Hepatocyte (in vitro differentiated cells): Measurements from ENCODE around the gene FAM221B. TPM values are rescaled to one million over a fixed set of nuclear protein-coding genes. Genes with fewer than 3 reads are reported as not detected.

Source experiments
- DNase-seq: peaks from one replicate; pipeline ENCODE4 v3.0.0-alpha.2; 2016; ENCODE audit warnings: low spot score
- H2AFZ ChIP-seq: fragments of 200-600 bp; sonication (generic); 2 replicates; pipeline ENCODE4 v1.6.0; 2016; ENCODE audit warnings: antibody characterized with exemption, mild to moderate bottlenecking
- H3K27ac ChIP-seq: fragments of 200-600 bp; sonication (generic); 2 replicates; pipeline ENCODE4 v1.5.1; 2016; ENCODE audit warnings: mild to moderate bottlenecking
- H3K27me3 ChIP-seq: fragments of 200-600 bp; sonication (generic); 2 replicates; pipeline ENCODE4 v1.6.1; 2016
- H3K36me3 ChIP-seq: fragments of 200-600 bp; sonication (generic); replicated peaks from 2 replicates; pipeline ENCODE4 v1.5.1; 2016; ENCODE audit warnings: low read depth; ENCODE audit not compliant: insufficient read depth
- H3K4me1 ChIP-seq: fragments of 200-600 bp; sonication (generic); 2 replicates; pipeline ENCODE4 v1.5.1; 2016; ENCODE audit warnings: mild to moderate bottlenecking, moderate library complexity; ENCODE audit not compliant: insufficient read depth
- H3K4me2 ChIP-seq: fragments of 200-600 bp; sonication (generic); 2 replicates; pipeline ENCODE4 v1.6.0; 2016
- H3K4me3 ChIP-seq: fragments of 200-600 bp; sonication (generic); 2 replicates; pipeline ENCODE4 v1.5.1; 2016; ENCODE audit warnings: mild to moderate bottlenecking
- H3K79me2 ChIP-seq: fragments of 200-600 bp; sonication (generic); 2 replicates; pipeline ENCODE4 v1.6.0; 2017; ENCODE audit warnings: mild to moderate bottlenecking
- H3K9me2 ChIP-seq: fragments of 200-600 bp; sonication (generic); replicated peaks from 2 replicates; pipeline ENCODE4 v1.6.0; 2017; ENCODE audit warnings: mild to moderate bottlenecking; ENCODE audit not compliant: insufficient read depth
- H3K9me3 ChIP-seq: fragments of 200-600 bp; sonication (generic); 2 replicates; pipeline ENCODE4 v1.5.1; 2016; ENCODE audit warnings: low read depth, mild to moderate bottlenecking
- H4K20me1 ChIP-seq: fragments of 200-600 bp; sonication (generic); 2 replicates; pipeline ENCODE4 v1.6.0; 2016; ENCODE audit warnings: mild to moderate bottlenecking; ENCODE audit not compliant: insufficient read depth, poor library complexity, severe bottlenecking
- CTCF ChIP-seq: fragments of 200-600 bp; sonication (generic); IDR thresholded peaks from 2 replicates; pipeline ENCODE4 v1.5.1; 2016; ENCODE audit warnings: antibody characterized with exemption, mild to moderate bottlenecking; ENCODE audit not compliant: poor library complexity
- EZH2 ChIP-seq: fragments of 200-600 bp; sonication (generic); IDR thresholded peaks from 2 replicates; pipeline ENCODE4 v1.6.1; 2016; ENCODE audit warnings: antibody characterized with exemption, mild to moderate bottlenecking, borderline replicate concordance
- EZH2phosphoT487 ChIP-seq: fragments of 200-600 bp; sonication (generic); IDR thresholded peaks from one replicate; pipeline ENCODE4 v1.6.1; 2018; ENCODE audit warnings: antibody characterized with exemption, mild to moderate bottlenecking, low read depth, moderate library complexity; ENCODE audit not compliant: unreplicated experiment, severe bottlenecking
- WGBS: methylation state at CpG from one replicate; pipeline ENCODE4 v1.1.6; 2016; ENCODE audit warnings: low lambda C conversion rate; ENCODE audit errors: missing lambda C conversion rate; 5-methylcytosine and 5-hydroxymethylcytosine counted together
- polyA plus RNA-seq: library from polyadenylated mRNA; unstranded; fragments of >200 nt; fragmentation: Nextera tagmentation; extraction: Ambion mirVana; gene quantifications from 2 replicates; pipeline ENCODE4 v1.2.1, GENCODE V29; 2016
- total RNA-seq: library from RNA; depleted of rRNA; stranded (reverse); fragments of >200 nt; gene quantifications from 2 replicates; pipeline ENCODE4 v1.2.3, GENCODE V29; 2014

Gene FAM221B
- total and polyA plus RNA-seq, 2 experiments from 2014 or later: not detected

- H3K27me3 ChIP-seq: peaks cover 4% of the 10 kb centered on the region
- H3K4me3 ChIP-seq: no peak overlapping the region
- H3K79me2 ChIP-seq: no peaks in the 10 kb centered on the region
- no peaks in the 10 kb centered on the region for H3K36me3 ChIP-seq
- TF ChIP-seq EZH2phosphoT487 (no peak), EZH2 (no peak), CTCF (no peak)
- H3K27ac ChIP-seq: no peak overlapping the region
- H4K20me1 ChIP-seq: no peaks in the 10 kb centered on the region
- H3K4me2 ChIP-seq: no peak overlapping the region
- H3K4me1 ChIP-seq: no peaks in the 10 kb centered on the region
- no peaks in the 10 kb centered on the region for H3K9me3 ChIP-seq
- WGBS: 85% methylated on average over 8 of the region's 8 CpGs
- no peaks in the 10 kb centered on the region for H3K9me2 ChIP-seq
- DNase-seq: no peak
- H2AFZ ChIP-seq: no peak overlapping the region
These were observed 36.2 kb upstream of the FAM221B start for GRCh38 chr9:35864695-35865255.

- H3K36me3 ChIP-seq: no peaks in the 10 kb centered on the region
- no peak for DNase-seq
These were observed 35.1 kb upstream of the FAM221B start for GRCh38 chr9:35863583-35863982.

GRCh38 chr9:35862328-35862727 is 33.8 kb upstream of the FAM221B start:
- Histone ChIP-seq H4K20me1 (no peaks in the 10 kb centered on the region), H3K27ac (no peak overlapping the region), H2AFZ (no peak overlapping the region), H3K4me1 (no peaks in the 10 kb centered on the region), H3K4me3 (no peak overlapping the region), H3K4me2 (no peak overlapping the region), H3K9me2 (no peaks in the 10 kb centered on the region), H3K79me2 (no peaks in the 10 kb centered on the region), H3K27me3 (peaks cover 4% of the 10 kb centered on the region), H3K9me3 (no peaks in the 10 kb centered on the region), H3K36me3 (no peaks in the 10 kb centered on the region)
- no peak for DNase-seq
- TF ChIP-seq EZH2phosphoT487 (no peak), CTCF (no peak), EZH2 (no peak)
- 84% methylated on average over 4 of the region's 4 CpGs for WGBS

More at GRCh38 chr9:35863583-35863982, 35.1 kb upstream of the FAM221B start:
- Histone ChIP-seq H4K20me1 (no peaks in the 10 kb centered on the region), H3K9me2 (no peaks in the 10 kb centered on the region), H3K27ac (no peak overlapping the region), H3K9me3 (no peaks in the 10 kb centered on the region), H3K4me1 (no peaks in the 10 kb centered on the region), H3K27me3 (peaks cover 4% of the 10 kb centered on the region), H3K79me2 (no peaks in the 10 kb centered on the region), H2AFZ (no peak overlapping the region), H3K4me2 (no peak overlapping the region), H3K4me3 (no peak overlapping the region)
- TF ChIP-seq EZH2: no peak
- TF ChIP-seq CTCF: no peak
- no peak for TF ChIP-seq EZH2phosphoT487
- 79% methylated on average over 8 of the region's 8 CpGs for WGBS
